HepG2 (cell line): ENCODE data around the gene RNF125. TPM values are rescaled to one million over a fixed set of nuclear protein-coding genes. Genes with fewer than 3 reads are reported as not detected.
A peak's percentile ranks its signal among the peaks of the same experiment; 100 is the strongest.

Experiments
- EHMT2 ChIP-seq: fragments of 200-600 bp; sonication (generic); IDR thresholded peaks from 2 replicates; pipeline ENCODE4 v1.7.0; 2017; ENCODE audit warnings: antibody characterized with exemption, low read depth, low read length, borderline replicate concordance
- ESRRA ChIP-seq: sonication (generic); formaldehyde crosslinking; IDR thresholded peaks from 2 replicates; pipeline ENCODE4 v1.5.1; 2020; ENCODE audit warnings: mild to moderate bottlenecking, low read depth, missing genetic modification reagents
- GABPB1 ChIP-seq: IDR thresholded peaks from 2 replicates; pipeline ENCODE4 v1.6.1; 2016; ENCODE audit warnings: mild to moderate bottlenecking, missing genetic modification reagents, moderate library complexity, missing compliant biosample characterization
- HDAC2 ChIP-seq: sonication (generic); formaldehyde crosslinking; IDR thresholded peaks from 2 replicates; pipeline ENCODE4 v1.4.0; 2020; ENCODE audit warnings: missing genetic modification reagents
- HMGA1 ChIP-seq: sonication (generic); formaldehyde crosslinking; conservative IDR thresholded peaks from 2 replicates; pipeline ENCODE4 v1.4.0; 2020; ENCODE audit warnings: missing genetic modification reagents
- NFATC3 ChIP-seq: sonication (generic); formaldehyde crosslinking; IDR thresholded peaks from 2 replicates; pipeline ENCODE4 v1.5.1; 2020; ENCODE audit warnings: mild to moderate bottlenecking, missing genetic modification reagents
- NR2F6 ChIP-seq, 2 experiments: IDR thresholded peaks; 2 replicates each; pipeline ENCODE4 v1.6.1; 2016; ENCODE audit warnings: antibody characterized with exemption in 1 of 2, mild to moderate bottlenecking in 1 of 2
- SMAD3 ChIP-seq: sonication (generic); formaldehyde crosslinking; IDR thresholded peaks from 2 replicates; pipeline ENCODE4 v1.4.0; 2020; ENCODE audit warnings: missing genetic modification reagents
- SOX6 ChIP-seq, 2 experiments: fragments of 450-650 bp in 1 of 2; sonication (generic) in 1 of 2; formaldehyde crosslinking in 1 of 2; IDR thresholded peaks; 2 replicates each; pipeline versions ENCODE4 v1.4.0 to v1.6.1; 2017 to 2020; ENCODE audit warnings: antibody characterized with exemption in 1 of 2, mild to moderate bottlenecking in 1 of 2, missing genetic modification reagents in 1 of 2
- ZNF253 ChIP-seq: sonication (generic); formaldehyde crosslinking; IDR thresholded peaks from 2 replicates; pipeline ENCODE4 v1.8.0; 2022; ENCODE audit warnings: mild to moderate bottlenecking, missing genetic modification reagents, borderline replicate concordance
- polyA plus RNA-seq, 8 experiments: library from polyadenylated mRNA; depleted of rRNA in 3 of 8; stranded (reverse) in 7 of 8; unstranded in 1 of 8; fragments of >200 nt; fragmentation: Illumina TruSeq in 4 of 8; extraction: Trizol in 4 of 8; gene quantifications; 2 replicates each; pipeline versions ENCODE4 v1.2.1 to v1.2.3, GENCODE V29; 2011 to 2016; ENCODE audit warnings: low read depth in 4 of 8, missing spikeins in 1 of 8, mixed read lengths in 1 of 8; ENCODE audit not compliant: insufficient read depth in 1 of 8
- total RNA-seq, 5 experiments: library from RNA; depleted of rRNA; stranded (reverse); fragments of >200 nt; fragmentation: Illumina TruSeq; extraction: Trizol; gene quantifications; 2 replicates each; pipeline ENCODE4 v1.2.3, GENCODE V29; 2016; ENCODE audit warnings: low read depth in 1 of 5
- TF ChIP-seq, protein P1 (sequence below): IDR thresholded peaks from 2 replicates; pipeline ENCODE4 v1.6.1; 2016; ENCODE audit warnings: mild to moderate bottlenecking, missing biosample characterization, missing genetic modification reagents
- TF ChIP-seq, protein P2 (sequence below): IDR thresholded peaks from 2 replicates; pipeline ENCODE4 v1.6.1; 2016; ENCODE audit warnings: missing compliant biosample characterization, missing genetic modification reagents, borderline replicate concordance
- TF ChIP-seq, protein P3 (sequence below): sonication (generic); formaldehyde crosslinking; IDR thresholded peaks from 2 replicates; pipeline ENCODE4 v1.4.0; 2020; ENCODE audit warnings: missing genetic modification reagents
- TF ChIP-seq, protein P4 (sequence below): sonication (generic); formaldehyde crosslinking; IDR thresholded peaks from 2 replicates; pipeline ENCODE4 v1.8.0; 2022; ENCODE audit warnings: missing genetic modification reagents, mild to moderate bottlenecking, moderate library complexity, borderline replicate concordance
- TF ChIP-seq, protein P5 (sequence below): sonication (generic); formaldehyde crosslinking; IDR thresholded peaks from 2 replicates; pipeline ENCODE4 v1.4.0; 2020; ENCODE audit warnings: missing genetic modification reagents, mild to moderate bottlenecking, borderline replicate concordance

RNF125 gene
- total and polyA plus RNA-seq, 2 of the 13 experiments (the other 11 are each of a cell fraction or from before 2014, with no cell fraction given): 0.58 to 1.8 TPM

DNA sequence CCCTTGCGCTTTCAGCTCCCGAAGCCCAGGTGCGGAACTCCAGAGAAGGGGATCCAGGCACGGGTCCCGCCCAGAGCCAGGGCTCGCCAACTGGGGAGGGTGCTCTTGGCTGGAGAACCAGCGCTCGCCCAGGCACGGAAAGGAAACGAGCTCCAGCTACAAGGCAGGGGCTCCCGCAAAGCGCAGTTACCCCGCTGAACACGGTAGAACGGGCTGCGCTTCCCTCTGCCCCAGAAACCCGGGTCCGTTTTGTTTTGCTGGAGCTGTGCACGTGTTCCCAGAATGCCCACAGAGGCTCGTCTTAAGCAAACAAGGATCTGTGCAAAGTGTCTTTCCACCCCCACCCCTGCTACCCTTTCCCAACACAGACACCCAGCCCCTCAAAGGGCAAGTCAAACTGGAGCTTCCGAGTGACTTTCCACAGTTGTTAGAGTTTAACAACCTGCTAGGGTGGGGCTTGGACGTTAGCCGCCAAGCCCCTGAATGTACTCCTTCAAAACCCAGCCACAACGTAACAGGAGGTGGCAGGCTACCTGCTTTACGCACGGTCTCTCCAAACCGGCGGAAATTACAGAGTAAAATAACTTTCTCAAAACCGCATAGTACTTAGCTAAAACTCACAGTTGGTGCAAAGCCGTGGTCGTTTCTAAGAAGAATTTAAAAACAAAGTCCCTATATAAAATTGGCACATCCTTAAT is 775 bp downstream of the RNF125 start (continued):
- TF ChIP-seq SOX6 (IDR thresholded peaks at IDR 0.05): no peak
- peak; percentile 82 for TF ChIP-seq SOX6 (CRISPR knock-in tag; IDR thresholded peaks at IDR 0.05)
- TF ChIP-seq SMAD3 (CRISPR knock-in tag): peak; percentile 70; the same call in 1 of the 2 replicates
- no peak for TF ChIP-seq EHMT2
- TF ChIP-seq NFATC3 (CRISPR knock-in tag): no peak
- TF ChIP-seq, protein P1, sequence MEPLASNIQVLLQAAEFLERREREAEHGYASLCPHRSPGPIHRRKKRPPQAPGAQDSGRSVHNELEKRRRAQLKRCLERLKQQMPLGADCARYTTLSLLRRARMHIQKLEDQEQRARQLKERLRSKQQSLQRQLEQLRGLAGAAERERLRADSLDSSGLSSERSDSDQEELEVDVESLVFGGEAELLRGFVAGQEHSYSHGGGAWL (CRISPR knock-in tag): 0 out of 2 replicates have a peak, but pooled peaks have one; percentile 19
- TF ChIP-seq, protein P2, sequence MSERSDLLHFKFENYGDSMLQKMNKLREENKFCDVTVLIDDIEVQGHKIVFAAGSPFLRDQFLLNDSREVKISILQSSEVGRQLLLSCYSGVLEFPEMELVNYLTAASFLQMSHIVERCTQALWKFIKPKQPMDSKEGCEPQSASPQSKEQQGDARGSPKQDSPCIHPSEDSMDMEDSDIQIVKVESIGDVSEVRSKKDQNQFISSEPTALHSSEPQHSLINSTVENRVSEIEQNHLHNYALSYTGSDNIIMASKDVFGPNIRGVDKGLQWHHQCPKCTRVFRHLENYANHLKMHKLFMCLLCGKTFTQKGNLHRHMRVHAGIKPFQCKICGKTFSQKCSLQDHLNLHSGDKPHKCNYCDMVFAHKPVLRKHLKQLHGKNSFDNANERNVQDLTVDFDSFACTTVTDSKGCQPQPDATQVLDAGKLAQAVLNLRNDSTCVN (CRISPR knock-in tag): 0 out of 2 replicates have a peak, but pooled peaks have one; percentile 49
- peak; percentile 4; the same call in 1 of the 2 replicates for TF ChIP-seq NR2F6 (IDR thresholded peaks at IDR 0.05)
- TF ChIP-seq NR2F6 (CRISPR knock-in tag; IDR thresholded peaks at IDR 0.05): peak; percentile 52; the same call in 1 of the 2 replicates
- TF ChIP-seq, protein P3, sequence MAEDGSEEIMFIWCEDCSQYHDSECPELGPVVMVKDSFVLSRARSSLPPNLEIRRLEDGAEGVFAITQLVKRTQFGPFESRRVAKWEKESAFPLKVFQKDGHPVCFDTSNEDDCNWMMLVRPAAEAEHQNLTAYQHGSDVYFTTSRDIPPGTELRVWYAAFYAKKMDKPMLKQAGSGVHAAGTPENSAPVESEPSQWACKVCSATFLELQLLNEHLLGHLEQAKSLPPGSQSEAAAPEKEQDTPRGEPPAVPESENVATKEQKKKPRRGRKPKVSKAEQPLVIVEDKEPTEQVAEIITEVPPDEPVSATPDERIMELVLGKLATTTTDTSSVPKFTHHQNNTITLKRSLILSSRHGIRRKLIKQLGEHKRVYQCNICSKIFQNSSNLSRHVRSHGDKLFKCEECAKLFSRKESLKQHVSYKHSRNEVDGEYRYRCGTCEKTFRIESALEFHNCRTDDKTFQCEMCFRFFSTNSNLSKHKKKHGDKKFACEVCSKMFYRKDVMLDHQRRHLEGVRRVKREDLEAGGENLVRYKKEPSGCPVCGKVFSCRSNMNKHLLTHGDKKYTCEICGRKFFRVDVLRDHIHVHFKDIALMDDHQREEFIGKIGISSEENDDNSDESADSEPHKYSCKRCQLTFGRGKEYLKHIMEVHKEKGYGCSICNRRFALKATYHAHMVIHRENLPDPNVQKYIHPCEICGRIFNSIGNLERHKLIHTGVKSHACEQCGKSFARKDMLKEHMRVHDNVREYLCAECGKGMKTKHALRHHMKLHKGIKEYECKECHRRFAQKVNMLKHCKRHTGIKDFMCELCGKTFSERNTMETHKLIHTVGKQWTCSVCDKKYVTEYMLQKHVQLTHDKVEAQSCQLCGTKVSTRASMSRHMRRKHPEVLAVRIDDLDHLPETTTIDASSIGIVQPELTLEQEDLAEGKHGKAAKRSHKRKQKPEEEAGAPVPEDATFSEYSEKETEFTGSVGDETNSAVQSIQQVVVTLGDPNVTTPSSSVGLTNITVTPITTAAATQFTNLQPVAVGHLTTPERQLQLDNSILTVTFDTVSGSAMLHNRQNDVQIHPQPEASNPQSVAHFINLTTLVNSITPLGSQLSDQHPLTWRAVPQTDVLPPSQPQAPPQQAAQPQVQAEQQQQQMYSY (CRISPR knock-in tag): peak; percentile 12; the same call in 1 of the 2 replicates
- TF ChIP-seq ESRRA (CRISPR knock-in tag): no peak
- TF ChIP-seq, protein P4, sequence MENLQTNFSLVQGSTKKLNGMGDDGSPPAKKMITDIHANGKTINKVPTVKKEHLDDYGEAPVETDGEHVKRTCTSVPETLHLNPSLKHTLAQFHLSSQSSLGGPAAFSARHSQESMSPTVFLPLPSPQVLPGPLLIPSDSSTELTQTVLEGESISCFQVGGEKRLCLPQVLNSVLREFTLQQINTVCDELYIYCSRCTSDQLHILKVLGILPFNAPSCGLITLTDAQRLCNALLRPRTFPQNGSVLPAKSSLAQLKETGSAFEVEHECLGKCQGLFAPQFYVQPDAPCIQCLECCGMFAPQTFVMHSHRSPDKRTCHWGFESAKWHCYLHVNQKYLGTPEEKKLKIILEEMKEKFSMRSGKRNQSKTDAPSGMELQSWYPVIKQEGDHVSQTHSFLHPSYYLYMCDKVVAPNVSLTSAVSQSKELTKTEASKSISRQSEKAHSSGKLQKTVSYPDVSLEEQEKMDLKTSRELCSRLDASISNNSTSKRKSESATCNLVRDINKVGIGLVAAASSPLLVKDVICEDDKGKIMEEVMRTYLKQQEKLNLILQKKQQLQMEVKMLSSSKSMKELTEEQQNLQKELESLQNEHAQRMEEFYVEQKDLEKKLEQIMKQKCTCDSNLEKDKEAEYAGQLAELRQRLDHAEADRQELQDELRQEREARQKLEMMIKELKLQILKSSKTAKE: 0 out of 2 replicates have a peak, but pooled peaks have one; percentile 24
- peak; percentile 27; the same call in 1 of the 2 replicates for TF ChIP-seq HDAC2 (CRISPR knock-in tag)
- TF ChIP-seq, protein P5, sequence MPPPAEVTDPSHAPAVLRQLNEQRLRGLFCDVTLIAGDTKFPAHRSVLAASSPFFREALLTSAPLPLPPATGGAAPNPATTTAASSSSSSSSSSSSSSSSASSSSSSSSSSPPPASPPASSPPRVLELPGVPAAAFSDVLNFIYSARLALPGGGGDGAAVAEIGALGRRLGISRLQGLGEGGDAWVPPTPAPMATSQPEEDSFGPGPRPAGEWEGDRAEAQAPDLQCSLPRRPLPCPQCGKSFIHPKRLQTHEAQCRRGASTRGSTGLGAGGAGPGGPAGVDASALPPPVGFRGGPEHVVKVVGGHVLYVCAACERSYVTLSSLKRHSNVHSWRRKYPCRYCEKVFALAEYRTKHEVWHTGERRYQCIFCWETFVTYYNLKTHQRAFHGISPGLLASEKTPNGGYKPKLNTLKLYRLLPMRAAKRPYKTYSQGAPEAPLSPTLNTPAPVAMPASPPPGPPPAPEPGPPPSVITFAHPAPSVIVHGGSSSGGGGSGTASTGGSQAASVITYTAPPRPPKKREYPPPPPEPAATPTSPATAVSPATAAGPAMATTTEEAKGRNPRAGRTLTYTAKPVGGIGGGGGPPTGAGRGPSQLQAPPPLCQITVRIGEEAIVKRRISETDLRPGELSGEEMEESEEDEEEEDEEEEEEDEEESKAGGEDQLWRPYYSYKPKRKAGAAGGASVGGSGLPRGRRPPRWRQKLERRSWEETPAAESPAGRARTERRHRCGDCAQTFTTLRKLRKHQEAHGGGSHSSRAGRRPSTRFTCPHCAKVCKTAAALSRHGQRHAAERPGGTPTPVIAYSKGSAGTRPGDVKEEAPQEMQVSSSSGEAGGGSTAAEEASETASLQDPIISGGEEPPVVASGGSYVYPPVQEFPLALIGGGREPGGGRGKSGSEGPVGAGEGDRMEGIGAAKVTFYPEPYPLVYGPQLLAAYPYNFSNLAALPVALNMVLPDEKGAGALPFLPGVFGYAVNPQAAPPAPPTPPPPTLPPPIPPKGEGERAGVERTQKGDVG (CRISPR knock-in tag): no peak; the same call in 1 of the 2 replicates
- peak; percentile 47; the same call in 1 of the 2 replicates for TF ChIP-seq ZNF253 (CRISPR knock-in tag)
- TF ChIP-seq HMGA1 (CRISPR knock-in tag): no peak
- no peak for TF ChIP-seq GABPB1 (CRISPR knock-in tag)
